Measurements from ENCODE around the gene TLR1. TPM values are rescaled to one million over a fixed set of nuclear protein-coding genes. Genes with fewer than 3 reads are reported as not detected.

Gene TLR1
- total RNA-seq, 1 donor from 2014 or later = 35.3 TPM

DNA sequence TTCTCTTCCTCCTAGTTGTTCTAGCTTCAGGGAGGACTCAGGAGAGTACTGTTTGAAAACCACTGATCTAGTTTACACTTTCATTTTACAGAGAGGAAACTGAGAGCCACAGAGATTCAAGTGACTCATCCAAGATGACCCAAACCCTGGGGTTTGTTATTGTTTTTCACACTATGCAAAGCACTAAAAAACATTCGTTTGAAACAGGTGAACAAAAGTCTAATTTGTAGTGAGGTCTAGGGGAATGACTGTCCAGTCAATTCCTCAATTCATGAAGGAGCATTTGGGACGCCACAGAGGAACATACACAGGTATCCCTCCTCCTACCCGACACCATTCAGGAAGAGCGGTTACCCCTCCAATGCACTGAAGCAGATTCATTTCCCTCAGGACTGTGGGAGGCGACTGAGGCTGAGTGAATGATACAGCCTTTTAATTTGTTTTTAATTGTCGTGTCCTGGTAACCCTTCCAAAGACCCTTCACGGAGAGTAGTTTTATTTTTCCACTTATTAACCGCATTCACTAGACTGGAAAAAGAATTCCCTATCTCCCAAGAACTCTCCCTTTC, 52.1 kb downstream of the TLR1 start:
- H3K27me3 ChIP-seq (ENCODE audit: low read depth) = no peaks in the 10 kb centered on the region
- TF ChIP-seq CTCF (IDR thresholded peaks at IDR 0.05) = no peak
- no peak overlapping the region for H3K4me3 ChIP-seq
- peaks cover 11% of the 10 kb centered on the region for H3K4me1 ChIP-seq
- ATAC-seq = peak; percentile 18 to 30
- no peak overlapping the region for H3K27ac ChIP-seq
- intact Hi-C loops (cut with DNase I) = no loop called here
- no peaks in the 10 kb centered on the region for H3K36me3 ChIP-seq
- no peak for DNase-seq
- no peaks in the 10 kb centered on the region for H3K9me3 ChIP-seq

DNA sequence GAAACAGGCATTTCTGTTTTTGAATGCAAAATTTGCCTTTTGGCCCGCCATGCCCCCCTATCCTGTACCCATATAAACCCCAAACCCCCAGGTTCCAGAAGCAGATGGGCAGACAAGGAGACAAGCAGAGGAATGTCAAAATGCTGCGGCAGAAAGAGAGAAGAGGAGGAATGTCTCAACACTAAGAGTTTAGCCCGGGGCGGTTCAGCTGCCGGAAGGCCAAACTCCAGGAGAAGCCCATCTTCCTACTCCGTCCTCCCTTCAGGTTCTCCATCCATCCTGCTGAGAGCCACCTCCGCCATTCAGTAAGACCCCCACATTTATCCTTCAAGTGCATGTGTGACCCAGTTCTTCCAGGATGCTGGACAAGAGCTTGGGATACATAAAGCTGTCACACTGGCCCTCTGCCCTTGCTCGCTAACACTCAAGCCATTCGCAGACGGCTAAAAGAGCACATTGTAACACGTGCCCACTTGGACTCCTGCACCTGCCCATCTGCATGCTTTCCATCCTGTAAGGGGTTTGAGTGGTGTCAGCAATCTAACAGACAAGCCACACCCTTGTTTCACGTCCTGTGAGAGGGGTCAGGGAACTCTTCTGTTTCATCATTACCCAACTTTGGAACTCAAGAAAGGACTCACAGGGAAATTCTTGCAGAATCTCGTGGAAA, 53.1 kb downstream of the TLR1 start:
- no peaks in the 10 kb centered on the region for H3K9me3 ChIP-seq
- H3K27me3 ChIP-seq (ENCODE audit: low read depth) = no peaks in the 10 kb centered on the region
- TF ChIP-seq CTCF (IDR thresholded peaks at IDR 0.05) = no peak
- no peak overlapping the region for H3K4me3 ChIP-seq
- H3K4me1 ChIP-seq = peaks cover 11% of the 10 kb centered on the region
- H3K27ac ChIP-seq = no peak overlapping the region
- ATAC-seq = no peak
- H3K36me3 ChIP-seq = no peaks in the 10 kb centered on the region
- DNase-seq = no peak
- intact Hi-C loops (cut with DNase I) = no loop called here

DNA sequence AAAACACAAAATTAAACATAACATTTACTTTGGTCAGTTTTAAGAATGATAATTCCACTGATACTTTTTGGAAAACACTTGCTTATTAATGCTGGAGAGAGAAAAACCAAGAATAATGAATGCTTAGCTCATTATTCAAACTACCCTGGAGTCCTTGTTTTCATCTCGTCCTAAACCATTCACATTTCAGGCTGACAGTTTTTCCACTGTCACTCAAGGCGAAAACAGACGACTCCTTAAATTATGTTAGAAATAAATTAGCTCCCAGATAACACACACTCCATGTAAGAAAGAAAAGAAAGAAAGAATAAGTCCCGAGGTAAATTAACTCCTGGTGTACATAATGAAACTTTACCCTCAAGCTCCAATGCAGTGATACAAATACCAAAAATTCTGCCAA, 55.3 kb downstream of the TLR1 start:
- Histone ChIP-seq H3K9me3 (no peaks in the 10 kb centered on the region), H3K4me1 (peaks cover 11% of the 10 kb centered on the region), H3K27ac (no peak overlapping the region), H3K27me3 (ENCODE audit: low read depth) (no peaks in the 10 kb centered on the region), H3K4me3 (no peak overlapping the region), H3K36me3 (no peaks in the 10 kb centered on the region)
- DNase-seq (no peak), ATAC-seq (no peak)
- intact Hi-C loops (cut with DNase I) = no loop called here
- no peak for TF ChIP-seq CTCF (IDR thresholded peaks at IDR 0.05)

GRCh38 chr4:38747629-38748028, 57.0 kb downstream of the TLR1 start:
- Histone ChIP-seq H3K4me1 (peaks cover 10% of the 10 kb centered on the region), H3K4me3 (no peak overlapping the region), H3K36me3 (no peaks in the 10 kb centered on the region), H3K27ac (no peak overlapping the region), H3K9me3 (no peaks in the 10 kb centered on the region), H3K27me3 (ENCODE audit: low read depth) (no peaks in the 10 kb centered on the region)
- no peak for DNase-seq
- no peak for TF ChIP-seq CTCF (IDR thresholded peaks at IDR 0.05)
- intact Hi-C loops (cut with DNase I) = no loop called here
- ATAC-seq = no peak

Other genes starting within 250 kb of the TLR1 start
- gene KLF3, start 140.6 kb downstream of the TLR1 start, total RNA-seq = 58.0 TPM
- gene TLR10, start 21.8 kb downstream of the TLR1 start, total RNA-seq = 1.2 TPM
- gene TLR6, start 52.0 kb upstream of the TLR1 start, total RNA-seq = 12.4 TPM
- 41.6 TPM for gene FAM114A1, start 63.0 kb upstream of the TLR1 start, total RNA-seq
- 0.62 TPM for gene TMEM156, start 227.6 kb upstream of the TLR1 start, total RNA-seq

All from lower lobe of right lung (tissue), 2 donors.